ENCODE measurements around the gene RAVER1. TPM values are rescaled to one million over a fixed set of nuclear protein-coding genes. Genes with fewer than 3 reads are reported as not detected.

The RAVER1 gene
- total and polyA plus RNA-seq, 10 of the 15 experiments (the other 5 are each of a cell fraction or from before 2014, with no cell fraction given): 0.03 to 87.0 (median 12.1) TPM

DNA sequence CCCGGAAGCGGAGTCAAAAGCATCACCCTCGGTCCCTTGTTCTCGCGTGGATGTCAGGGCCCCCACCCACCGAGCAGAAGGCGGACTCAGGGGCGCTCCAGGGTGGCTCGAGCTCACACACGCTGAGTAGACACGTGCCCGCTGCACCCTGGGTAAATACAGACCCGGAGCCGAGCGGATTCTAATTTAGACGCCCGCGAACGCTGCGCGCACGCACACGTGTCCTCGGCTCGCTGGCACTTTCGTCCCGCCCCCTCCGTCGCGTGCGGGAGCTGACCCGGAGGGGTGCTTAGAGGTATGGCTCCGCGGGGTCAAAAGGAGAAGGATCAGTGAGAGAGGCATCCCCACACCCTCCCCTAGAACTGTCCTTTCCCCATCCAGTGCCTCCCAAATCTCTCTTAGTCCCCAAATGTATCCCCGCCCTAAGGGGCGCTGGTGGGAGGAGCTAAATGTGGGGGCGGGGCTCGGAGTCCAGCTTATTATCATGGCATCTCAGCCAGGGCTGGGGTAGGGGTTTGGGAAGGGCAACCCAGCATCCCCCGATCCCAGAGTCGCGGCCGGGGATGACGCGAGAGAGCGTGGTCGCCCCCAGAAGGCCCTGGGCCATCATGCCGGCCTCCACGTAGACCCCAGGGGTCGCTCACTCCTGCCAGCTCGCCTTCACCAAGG lies 44.0 kb downstream of the RAVER1 start:
- DNase-seq (ENCODE audit: low read depth, low spot score) (no peak), ATAC-seq (peak; percentile 52), FAIRE-seq (peak; percentile 7)
- Histone ChIP-seq H3K27me3 (replicated peaks in 1 of 2; ENCODE audit: control insufficient read depth in 2 of 2, insufficient read depth in 2 of 2, low read length in 1 of 2) (peaks cover 3 to 16% of the 10 kb centered on the region in 2 experiments), H3K79me2 (ENCODE audit: control insufficient read depth, insufficient read depth, low read length) (no peaks in the 10 kb centered on the region), H3K9me3 (replicated peaks; ENCODE audit: control insufficient read depth, insufficient read depth, low read length) (no peaks in the 10 kb centered on the region; the same call in 2 of the 3 replicates), H4K20me1 (ENCODE audit: control insufficient read depth, insufficient read depth) (peaks cover 9% of the 10 kb centered on the region; the same call in 1 of the 2 replicates), H3K4me2 (ENCODE audit: control insufficient read depth, insufficient read depth) (peak overlapping the region; percentile 98), H3K4me3 (peak overlapping the region; percentile 77), H3K36me3 (ENCODE audit: control insufficient read depth in 2 of 2, insufficient read depth in 2 of 2, low read length in 1 of 2) (peaks cover 15 to 18% of the 10 kb centered on the region in 2 experiments; a peak in 3 of 4 replicates), H3K4me1 (ENCODE audit: control insufficient read depth, insufficient read depth, low read length) (peaks cover 69% of the 10 kb centered on the region), H3K9ac (ENCODE audit: control insufficient read depth, insufficient read depth, low read length) (peak overlapping the region; percentile 40; the same call in 1 of the 2 replicates), H3K27ac (ENCODE audit: control insufficient read depth, insufficient read depth) (peak overlapping the region; percentile 24; the same call in 1 of the 2 replicates), H2AFZ (ENCODE audit: control insufficient read depth, low read depth, low read length) (peak overlapping the region; percentile 94)
- no TSS peak for BruUV-seq (replicated peaks)
- intact Hi-C loops (cut with micrococcal nuclease; ENCODE audit: unreplicated experiment): no loop called here
- RAD21 ChIA-PET (ENCODE audit: unreplicated experiment): interaction anchor here (0.7 to 5.4 kb wide), 19 partner anchors 10 to 192 kb away, joined by 3 to 119 read pairs (median 3); partner anchors contain the start of genes CDC37, ICAM1, MRPL4 and RAVER1
- POLR2A ChIA-PET: interaction anchor here (0.5 to 5.5 kb wide), 23 partner anchors 9 to 370 kb away, joined by 3 to 69 read pairs (median 4); partner anchors contain the start of genes CDC37, CDKN2D, FDX2 and ICAM1
- SMC1A ChIA-PET (ENCODE audit: uncharacterized antibody, unreplicated experiment): interaction anchor here (0.6 to 2.2 kb wide), 15 partner anchors 9 to 100 kb away, joined by 3 to 27 read pairs (median 5); partner anchors contain the start of genes ICAM1 and TYK2
- 1% methylated on average over 49 of the region's 50 CpGs for WGBS (ENCODE audit: insufficient coverage, insufficient replicate concordance, low lambda C conversion rate, missing lambda C conversion rate)
- in situ Hi-C loops (cut with MboI): no loop called here
- CTCF ChIA-PET: interaction anchor here (0.6 to 5.9 kb wide), 17 partner anchors 9 to 280 kb away, joined by 3 to 72 read pairs (median 4); partner anchors contain the start of genes ICAM1 and TYK2
- peak; percentile 74 for TF ChIP-seq RAD51 (IDR thresholded peaks at IDR 0.05)
- no peak for TF ChIP-seq ZNF622 (IDR thresholded peaks at IDR 0.05)
- 0 out of 2 replicates have a peak, but pooled peaks have one; percentile 24 for TF ChIP-seq HCFC1 (IDR thresholded peaks at IDR 0.05; ENCODE audit: low read length)
- TF ChIP-seq, protein P1, sequence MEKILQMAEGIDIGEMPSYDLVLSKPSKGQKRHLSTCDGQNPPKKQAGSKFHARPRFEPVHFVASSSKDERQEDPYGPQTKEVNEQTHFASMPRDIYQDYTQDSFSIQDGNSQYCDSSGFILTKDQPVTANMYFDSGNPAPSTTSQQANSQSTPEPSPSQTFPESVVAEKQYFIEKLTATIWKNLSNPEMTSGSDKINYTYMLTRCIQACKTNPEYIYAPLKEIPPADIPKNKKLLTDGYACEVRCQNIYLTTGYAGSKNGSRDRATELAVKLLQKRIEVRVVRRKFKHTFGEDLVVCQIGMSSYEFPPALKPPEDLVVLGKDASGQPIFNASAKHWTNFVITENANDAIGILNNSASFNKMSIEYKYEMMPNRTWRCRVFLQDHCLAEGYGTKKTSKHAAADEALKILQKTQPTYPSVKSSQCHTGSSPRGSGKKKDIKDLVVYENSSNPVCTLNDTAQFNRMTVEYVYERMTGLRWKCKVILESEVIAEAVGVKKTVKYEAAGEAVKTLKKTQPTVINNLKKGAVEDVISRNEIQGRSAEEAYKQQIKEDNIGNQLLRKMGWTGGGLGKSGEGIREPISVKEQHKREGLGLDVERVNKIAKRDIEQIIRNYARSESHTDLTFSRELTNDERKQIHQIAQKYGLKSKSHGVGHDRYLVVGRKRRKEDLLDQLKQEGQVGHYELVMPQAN (conservative IDR thresholded peaks at IDR 0.05): peak; percentile 68; the same call in 1 of the 2 replicates
- no peak for TF ChIP-seq EP300 (IDR thresholded peaks at IDR 0.05; ENCODE audit: borderline replicate concordance in 1 of 2, control insufficient read depth in 1 of 2, low read depth in 2 of 2, low read length in 2 of 2)
- TF ChIP-seq JUNB (IDR thresholded peaks at IDR 0.05): no peak
- TF ChIP-seq RCOR1 (conservative IDR thresholded peaks at IDR 0.05; ENCODE audit: low read depth, low read length): no peak
- peak; percentile 24; the same call in 1 of the 2 replicates for TF ChIP-seq CHD2 (IDR thresholded peaks at IDR 0.05; ENCODE audit: borderline replicate concordance, low read depth, low read length)
- no peak for TF ChIP-seq LARP7 (IDR thresholded peaks at IDR 0.05)
- 0 out of 2 replicates have a peak, but pooled peaks have one; percentile 25 for TF ChIP-seq CREB1 (IDR thresholded peaks at IDR 0.05; ENCODE audit: low read depth)
- 0 out of 2 replicates have a peak, but pooled peaks have one; percentile 6 for TF ChIP-seq IRF4 (IDR thresholded peaks at IDR 0.05; ENCODE audit: low read depth, low read length)
- TF ChIP-seq NR2C2 (IDR thresholded peaks at IDR 0.05; ENCODE audit: borderline replicate concordance, control insufficient read depth, insufficient read length, low read depth): no peak
- TF ChIP-seq MTA2 (IDR thresholded peaks at IDR 0.05; ENCODE audit: low read depth): no peak
- TF ChIP-seq DPF2 (IDR thresholded peaks at IDR 0.05): 0 out of 2 replicates have a peak, but pooled peaks have one; percentile 18
- TF ChIP-seq RELA (IDR thresholded peaks at IDR 0.05; ENCODE audit: borderline replicate concordance, partially characterized antibody): no peak
- peak; percentile 74 for TF ChIP-seq USF1 (IDR thresholded peaks at IDR 0.05; ENCODE audit: borderline replicate concordance, extremely low read length, insufficient read depth, low read depth, low read length)
- peak in 1 of 2 experiments; percentile 67; a peak in 1 of 3 replicates for TF ChIP-seq EGR1 (IDR thresholded peaks at IDR 0.05; ENCODE audit: borderline replicate concordance in 1 of 2, low read depth in 2 of 2, low read length in 2 of 2)
- no peak for TF ChIP-seq ZNF207 (IDR thresholded peaks at IDR 0.05; ENCODE audit: borderline replicate concordance)
- TF ChIP-seq NR2F1 (conservative IDR thresholded peaks at IDR 0.05): peak; percentile 77
- no peak for TF ChIP-seq MEF2A (IDR thresholded peaks at IDR 0.05; ENCODE audit: insufficient read depth, low read depth, low read length)
- peak; percentile 53 for TF ChIP-seq MEF2B (IDR thresholded peaks at IDR 0.05; ENCODE audit: partially characterized antibody, poor library complexity, severe bottlenecking)

Measured in GM12878 (cell line).